SK-N-SH (cell line): Measurements from ENCODE around the gene SND1. TPM values are rescaled to one million over a fixed set of nuclear protein-coding genes. Genes with fewer than 3 reads are reported as not detected.

Source experiments
- CTCF ChIA-PET: fragments of 300-600, 350-600 bp; formaldehyde crosslinking; extraction: SDS; loops from one replicate; lab custom pipeline; 2021; lab: Yijun Ruan, JAX
- POLR2A ChIA-PET: fragments of 350-600 bp; sonication (Branson Sonifier 250); formaldehyde crosslinking; extraction: SDS; loops from one replicate; lab custom pipeline; 2020; ENCODE audit warnings: antibody characterized with exemption, inconsistent platforms; lab: Yijun Ruan, JAX
- DNase-seq: peaks from one replicate; pipeline ENCODE4 v3.0.0; 2012
- H2AFZ ChIP-seq: fragments of 200-600 bp; sonication (generic); 2 replicates; pipeline ENCODE4 v1.8.1; 2016; ENCODE audit warnings: antibody characterized with exemption, mild to moderate bottlenecking, low read depth
- H3F3A ChIP-seq: fragments of 200-600 bp; sonication (generic); replicated peaks from 2 replicates; pipeline ENCODE3; 2016; ENCODE audit warnings: antibody characterized with exemption, mild to moderate bottlenecking; ENCODE audit not compliant: insufficient read depth
- H3K27ac ChIP-seq, 2 experiments: fragments of 200-500 bp in 1 of 2; fragments of 200-600 bp in 1 of 2; sonication (Bioruptor generic) in 1 of 2; sonication (generic), shearing (Covaris generic) in 1 of 2; 2 replicates each; pipeline versions ENCODE4 v1.5.1 to v1.6.1; 2014 to 2016; ENCODE audit warnings: low read depth in 2 of 2, inconsistent platforms in 1 of 2, low read length in 1 of 2, mild to moderate bottlenecking in 1 of 2, mixed read lengths in 1 of 2
- H3K27me3 ChIP-seq: fragments of 200-600 bp; sonication (generic), shearing (Covaris generic); 2 replicates; pipeline ENCODE4 v1.6.1; 2016; ENCODE audit warnings: mixed run types; ENCODE audit not compliant: insufficient read depth
- H3K36me3 ChIP-seq, 2 experiments: fragments of 200-500 bp in 1 of 2; fragments of 200-600 bp in 1 of 2; sonication (Bioruptor generic) in 1 of 2; sonication (generic) in 1 of 2; replicated peaks in 1 of 2; 2 replicates each; pipeline versions ENCODE3 to v1.5.1; 2014 to 2016; ENCODE audit warnings: low read length in 1 of 2, mild to moderate bottlenecking in 1 of 2; ENCODE audit not compliant: insufficient read depth in 2 of 2, control insufficient read depth in 1 of 2
- H3K4me1 ChIP-seq, 2 experiments: fragments of 200-500 bp in 1 of 2; fragments of 200-600 bp in 1 of 2; sonication (Bioruptor generic) in 1 of 2; sonication (generic), shearing (Covaris generic) in 1 of 2; 2 replicates each; pipeline versions ENCODE4 v1.5.1 to v1.6.1; 2014 to 2016; ENCODE audit warnings: low read depth in 1 of 2, low read length in 1 of 2, mixed run types in 1 of 2; ENCODE audit not compliant: insufficient read depth in 2 of 2, control insufficient read depth in 1 of 2
- H3K4me2 ChIP-seq: fragments of 200-600 bp; sonication (generic), shearing (Covaris generic); 2 replicates; pipeline ENCODE4 v1.6.1; 2017; ENCODE audit warnings: mixed run types
- H3K4me3 ChIP-seq, 2 experiments: fragments of 200-500 bp in 1 of 2; fragments of 200-600 bp in 1 of 2; sonication (Bioruptor generic) in 1 of 2; sonication (generic), shearing (Covaris generic) in 1 of 2; 2 replicates each; pipeline versions ENCODE4 v1.5.1 to v1.8.1; 2014 to 2016; ENCODE audit warnings: low read depth in 2 of 2, inconsistent platforms in 1 of 2, low read length in 1 of 2, mild to moderate bottlenecking in 1 of 2, mixed read lengths in 1 of 2, moderate library complexity in 1 of 2
- H3K79me2 ChIP-seq: fragments of 200-600 bp; sonication (generic); 2 replicates; pipeline ENCODE4 v1.8.1; 2017; ENCODE audit warnings: mild to moderate bottlenecking; ENCODE audit not compliant: insufficient read depth
- H3K9ac ChIP-seq: fragments of 200-600 bp; sonication (generic); 2 replicates; pipeline ENCODE4 v1.6.1; 2017; ENCODE audit warnings: mixed run types
- H3K9me2 ChIP-seq: fragments of 200-600 bp; sonication (generic); 2 replicates; pipeline ENCODE4 v1.6.1; 2017; ENCODE audit warnings: mixed run types
- H3K9me3 ChIP-seq: fragments of 200-600 bp; sonication (generic); 2 replicates; pipeline ENCODE4 v1.6.1; 2017; ENCODE audit warnings: mixed run types, mild to moderate bottlenecking, moderate library complexity
- H4K20me1 ChIP-seq: fragments of 200-600 bp; sonication (generic); 2 replicates; pipeline ENCODE4 v1.6.1; 2017; ENCODE audit warnings: mild to moderate bottlenecking, mixed run types; ENCODE audit not compliant: insufficient read depth
- CHD2 ChIP-seq: fragments of 150-350 bp; IDR thresholded peaks from 2 replicates; pipeline ENCODE4 v1.6.1; 2018; ENCODE audit warnings: low read length; ENCODE audit not compliant: partially characterized antibody
- FOSL2 ChIP-seq: IDR thresholded peaks from 2 replicates; pipeline ENCODE4 v1.4.0; 2012; ENCODE audit warnings: low read depth, mild to moderate bottlenecking, moderate library complexity, borderline replicate concordance
- FOXM1 ChIP-seq: IDR thresholded peaks from 2 replicates; pipeline ENCODE4 v1.4.0; 2012; ENCODE audit warnings: low read depth, mild to moderate bottlenecking
- GATA2 ChIP-seq: sonication (generic); formaldehyde crosslinking; IDR thresholded peaks from 2 replicates; pipeline ENCODE4 v1.5.0; 2020; ENCODE audit warnings: mild to moderate bottlenecking, missing genetic modification reagents
- IRF3 ChIP-seq: fragments of 150-350 bp; IDR thresholded peaks from 2 replicates; pipeline ENCODE4 v1.6.1; 2016; ENCODE audit warnings: mild to moderate bottlenecking, low read depth, low read length
- JUND ChIP-seq: IDR thresholded peaks from 2 replicates; pipeline ENCODE4 v1.4.0; 2012
- MAX ChIP-seq: IDR thresholded peaks from 2 replicates; pipeline ENCODE4 v1.4.0; 2012; ENCODE audit warnings: low read depth
- MEF2A ChIP-seq: IDR thresholded peaks from 2 replicates; pipeline ENCODE4 v1.4.0; 2012; ENCODE audit warnings: low read depth, borderline replicate concordance
- MXI1 ChIP-seq: IDR thresholded peaks from 2 replicates; pipeline ENCODE4 v1.6.1; 2012; ENCODE audit warnings: mild to moderate bottlenecking, low read depth, low read length, improper control_type of control experiment
- NFIC ChIP-seq: IDR thresholded peaks from 2 replicates; pipeline ENCODE4 v1.4.0; 2012; ENCODE audit warnings: borderline replicate concordance
- NRF1 ChIP-seq: IDR thresholded peaks from 2 replicates; pipeline ENCODE4 v1.6.1; 2012; ENCODE audit warnings: low read depth, mild to moderate bottlenecking, low read length
- PBX3 ChIP-seq: IDR thresholded peaks from 2 replicates; pipeline ENCODE4; 2012
- POLR2AphosphoS5 ChIP-seq: IDR thresholded peaks from 2 replicates; pipeline ENCODE4 v1.6.1; 2012; ENCODE audit warnings: low read depth, low read length
- RCOR1 ChIP-seq: fragments of 150-350 bp; IDR thresholded peaks from 2 replicates; pipeline ENCODE4 v1.6.1; 2017; ENCODE audit warnings: antibody characterized with exemption, low read length
- RXRA ChIP-seq: IDR thresholded peaks from 2 replicates; pipeline ENCODE4 v1.4.0; 2012; ENCODE audit warnings: low read depth, mild to moderate bottlenecking, borderline replicate concordance
- SMC3 ChIP-seq: IDR thresholded peaks from 2 replicates; pipeline ENCODE4 v1.6.1; 2012; ENCODE audit warnings: low read depth, low read length, improper control_type of control experiment
- TEAD4 ChIP-seq: IDR thresholded peaks from 2 replicates; pipeline ENCODE4 v1.4.0; 2012; ENCODE audit warnings: mild to moderate bottlenecking, borderline replicate concordance; ENCODE audit not compliant: insufficient read depth
- USF1 ChIP-seq: IDR thresholded peaks from 2 replicates; pipeline ENCODE4 v1.4.0; 2012; ENCODE audit warnings: low read depth, borderline replicate concordance
- USF2 ChIP-seq: fragments of 150-350 bp; IDR thresholded peaks from 2 replicates; pipeline ENCODE4 v1.6.1; 2017; ENCODE audit warnings: antibody characterized with exemption, low read length, low read depth, borderline replicate concordance
- ZBTB33 ChIP-seq: IDR thresholded peaks from 2 replicates; pipeline ENCODE4 v1.4.0; 2012; ENCODE audit warnings: low read depth, borderline replicate concordance
- WGBS: methylation state at CpG from one replicate; pipeline ENCODE4 v1.1.6; 2017; ENCODE audit warnings: low lambda C conversion rate; 5-methylcytosine and 5-hydroxymethylcytosine counted together
- polyA plus RNA-seq, 3 experiments: library from polyadenylated mRNA; depleted of rRNA; stranded (reverse); fragments of >200 nt; gene quantifications; 2 replicates each; pipeline ENCODE4 v1.2.3, GENCODE V29; 2012

Gene SND1
- polyA plus RNA-seq, 1 of the 3 experiments (the other 2 are of a cell fraction), result 165 TPM

- no peak for TF ChIP-seq USF2
- no peak for TF ChIP-seq USF1
- no peak for TF ChIP-seq MXI1
- TF ChIP-seq JUND, result no peak
- TF ChIP-seq MAX, result no peak
- TF ChIP-seq IRF3, result no peak
- no peak for TF ChIP-seq RCOR1
- TF ChIP-seq PBX3, result no peak
- TF ChIP-seq TEAD4, result no peak
- no peak for TF ChIP-seq NRF1
- no peak for TF ChIP-seq FOXM1
- no peak for TF ChIP-seq NFIC
- no peak overlapping the region for H2AFZ ChIP-seq
- no peaks in the 10 kb centered on the region for H3K79me2 ChIP-seq
- H3K9ac ChIP-seq, result no peak overlapping the region
- H3K9me2 ChIP-seq, result no peaks in the 10 kb centered on the region
- H3K9me3 ChIP-seq, result no peaks in the 10 kb centered on the region
- H3F3A ChIP-seq, result peaks cover 5% of the 10 kb centered on the region
- WGBS, result 93% methylated on average over 4 of the region's 4 CpGs
- no peak overlapping the region for H3K4me3 ChIP-seq
- H3K36me3 ChIP-seq, result peaks cover 0 to 8% of the 10 kb centered on the region in 2 experiments
- no peak overlapping the region for H3K4me2 ChIP-seq
- no peak for DNase-seq
- POLR2A ChIA-PET, result no interaction called here
- peaks cover 6 to 46% of the 10 kb centered on the region in 2 experiments; a peak in 3 of 4 replicates for H3K4me1 ChIP-seq
- no peaks in the 10 kb centered on the region for H3K27me3 ChIP-seq
- CTCF ChIA-PET, result interaction anchor here (0.8 to 3.0 kb wide), 11 partner anchors 14 to 346 kb away, joined by 3 to 15 read pairs (median 6); no protein-coding TSS in a partner anchor
- H4K20me1 ChIP-seq, result peaks cover 15% of the 10 kb centered on the region
- no peak overlapping the region for H3K27ac ChIP-seq
Observed at GRCh38 chr7:128054511-128054910, 402.5 kb downstream of the SND1 start.

GRCh38 chr7:128055637-128056036 lies 403.6 kb downstream of the SND1 start:
- Histone ChIP-seq H3K9me2 (no peaks in the 10 kb centered on the region), H4K20me1 (peaks cover 15% of the 10 kb centered on the region), H3K27ac (peak overlapping the region in 1 of 2 experiments; percentile 73; a peak in 2 of 4 replicates), H3K36me3 (peaks cover 0 to 12% of the 10 kb centered on the region in 2 experiments), H3F3A (peaks cover 5% of the 10 kb centered on the region), H3K9me3 (no peaks in the 10 kb centered on the region), H3K4me3 (no peak overlapping the region), H3K79me2 (no peaks in the 10 kb centered on the region), H3K27me3 (no peaks in the 10 kb centered on the region), H3K4me1 (peaks cover 6 to 46% of the 10 kb centered on the region in 2 experiments; a peak in 3 of 4 replicates), H3K4me2 (no peak overlapping the region), H3K9ac (no peak overlapping the region), H2AFZ (no peak overlapping the region)
- ChIA-PET POLR2A (no interaction called here), CTCF (interaction anchor here (0.8 to 3.0 kb wide), 11 partner anchors 10 to 264 kb away, joined by 3 to 15 read pairs (median 4); no protein-coding TSS in a partner anchor)
- peak; percentile 66 for DNase-seq
- 82% methylated on average over 5 of the region's 5 CpGs for WGBS
- TF ChIP-seq SMC3, result no peak
- TF ChIP-seq FOXM1, result no peak
- TF ChIP-seq ZBTB33, result no peak
- TF ChIP-seq POLR2AphosphoS5, result no peak
- TF ChIP-seq MXI1, result peak; percentile 85
- no peak for TF ChIP-seq GATA2 (CRISPR knock-in tag)
- TF ChIP-seq MEF2A, result no peak
- peak; percentile 23 for TF ChIP-seq CHD2
- no peak for TF ChIP-seq FOSL2
- TF ChIP-seq RXRA, result no peak
